Stimulated activated naive CD8-positive, alpha-beta T cell treated with anti-CD3 and anti-CD28 coated beads, Interleukin-15, Interleukin-2, amounts not matched to agents 100 ng/mL and 50 ng/mL, for 24 hours (primary cell): ENCODE results near the gene PDE9A.

Experiments used
- H3K27ac Mint-ChIP-seq: one replicate; pipeline ENCODE4 v1.8.0; 2021; ENCODE audit warnings: mild to moderate bottlenecking, mixed read lengths
- H3K27me3 Mint-ChIP-seq: one replicate; pipeline ENCODE4 v1.8.0; 2021; ENCODE audit warnings: mixed read lengths
- H3K36me3 Mint-ChIP-seq: one replicate; pipeline ENCODE4 v1.8.0; 2021; ENCODE audit warnings: low read depth, mixed read lengths
- H3K4me1 Mint-ChIP-seq: one replicate; pipeline ENCODE4 v1.8.0; 2021; ENCODE audit warnings: low read depth, mixed read lengths
- H3K4me3 Mint-ChIP-seq: one replicate; pipeline ENCODE4 v1.8.0; 2021; ENCODE audit warnings: mild to moderate bottlenecking, mixed read lengths
- H3K9me3 Mint-ChIP-seq: one replicate; pipeline ENCODE4 v1.8.0; 2021; ENCODE audit warnings: mixed read lengths

PDE9A gene

GRCh38 chr21:42820616-42821465 is 167.4 kb downstream of the PDE9A start:
- Mint-ChIP-seq H3K27ac (no peak overlapping the region), H3K4me1 (no peaks in the 10 kb centered on the region), H3K27me3 (peaks cover 17% of the 10 kb centered on the region), H3K36me3 (no peaks in the 10 kb centered on the region), H3K9me3 (no peaks in the 10 kb centered on the region), H3K4me3 (no peak overlapping the region)
